ENCODE measurements around the gene FPR1. TPM values are rescaled to one million over a fixed set of nuclear protein-coding genes. Genes with fewer than 3 reads are reported as not detected.

Gene FPR1
- total and polyA plus RNA-seq, 2 of the 8 experiments (the other 6 are each of a cell fraction or from before 2014, with no cell fraction given), result 0.11 TPM; not detected in 1

DNA sequence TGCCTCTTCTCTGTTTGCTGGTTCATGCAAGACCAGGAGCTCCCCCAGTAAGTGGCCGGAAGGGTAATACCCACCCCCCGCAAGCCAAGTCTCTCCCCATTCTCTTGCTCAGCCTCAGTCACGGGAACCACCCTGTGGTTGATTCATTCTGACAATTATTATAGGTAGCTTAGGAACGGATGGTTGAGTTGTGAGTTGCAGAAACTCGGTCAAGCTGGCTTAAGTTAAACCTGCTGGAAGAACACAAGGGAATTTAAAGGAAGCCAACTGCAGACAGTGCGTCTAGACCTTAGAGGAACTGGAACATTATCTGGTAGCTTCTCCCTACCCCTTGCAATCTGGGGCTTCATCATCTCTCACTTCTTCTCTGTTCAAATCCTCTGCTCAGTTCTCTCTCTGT lies 8.9 kb downstream of the FPR1 start:
- Histone ChIP-seq H2BK20ac (ENCODE audit: low read length) (no peak overlapping the region), H2BK120ac (replicated peaks; ENCODE audit: low read depth, low read length) (no peak overlapping the region), H4K20me1 (replicated peaks in 1 of 2; ENCODE audit: control insufficient read depth in 1 of 2, insufficient read depth in 2 of 2, low read length in 2 of 2) (no peaks in the 10 kb centered on the region), H3K23me2 (ENCODE audit: low read depth, low read length) (no peaks in the 10 kb centered on the region), H2BK5ac (ENCODE audit: low read depth, low read length) (no peak overlapping the region), H3K79me2 (ENCODE audit: control insufficient read depth in 1 of 2, insufficient read depth in 2 of 2, low read length in 2 of 2) (no peaks in the 10 kb centered on the region), H3K56ac (replicated peaks; ENCODE audit: insufficient read length, low read depth, low read length) (no peak overlapping the region), H3K4me2 (ENCODE audit: insufficient read depth in 1 of 2, low read depth in 2 of 2, low read length in 2 of 2) (no peak overlapping the region), H3K27ac (ENCODE audit: low read depth, low read length) (no peak overlapping the region), H3K4ac (replicated peaks; ENCODE audit: insufficient read length, low read depth, low read length) (no peak overlapping the region), H3K4me1 (replicated peaks in 1 of 4; ENCODE audit: control insufficient read depth in 3 of 4, insufficient read depth in 4 of 4, low read length in 3 of 4) (no peaks in the 10 kb centered on the region), H3K23ac (ENCODE audit: insufficient read length) (no peak overlapping the region), H3K36me3 (ENCODE audit: control insufficient read depth in 2 of 4, insufficient read depth in 4 of 4, low read length in 3 of 4) (no peaks in the 10 kb centered on the region), H3K9ac (replicated peaks in 1 of 4; ENCODE audit: extremely low read depth in 1 of 4, low read depth in 3 of 4, low read length in 3 of 4) (no peak overlapping the region), H2AFZ (ENCODE audit: low read length) (no peak overlapping the region), H4K8ac (ENCODE audit: extremely low read depth, insufficient read depth, low read length) (no peak overlapping the region), H4K5ac (ENCODE audit: insufficient read length, low read depth, low read length) (no peak overlapping the region), H3K4me3 (ENCODE audit: extremely low read depth in 1 of 4, insufficient read depth in 2 of 4, low read depth in 3 of 4, low read length in 4 of 4) (no peak overlapping the region), H3K14ac (ENCODE audit: insufficient read length) (no peak overlapping the region), H3K18ac (ENCODE audit: extremely low read depth, low read length) (no peak overlapping the region), H3K27me3 (replicated peaks in 1 of 4; ENCODE audit: control insufficient read depth in 3 of 4, extremely low read depth in 1 of 4, insufficient read depth in 3 of 4, low read length in 3 of 4) (no peaks in the 10 kb centered on the region), H2AK5ac (ENCODE audit: low read depth, low read length) (no peak overlapping the region), H3K9me3 (ENCODE audit: insufficient read depth in 2 of 2, low read depth in 1 of 2, low read length in 1 of 2) (peaks cover 0 to 9% of the 10 kb centered on the region in 2 experiments; a peak in 1 of 4 replicates), H2BK12ac (ENCODE audit: low read depth, low read length) (no peak overlapping the region), H4K91ac (replicated peaks; ENCODE audit: insufficient read length, low read length) (no peak overlapping the region), H2BK15ac (ENCODE audit: low read length) (no peak overlapping the region), H3K79me1 (ENCODE audit: low read depth, low read length) (no peaks in the 10 kb centered on the region)
- 73% methylated on average over 6 of the region's 6 CpGs; no CpG with 5 or more reads in 1 of the 2 experiments for WGBS, 2 experiments (ENCODE audit: extremely low coverage in 1 of 2, insufficient coverage in 1 of 2, insufficient read length in 1 of 2, insufficient replicate concordance in 2 of 2, low coverage in 1 of 2, low lambda C conversion rate in 2 of 2, missing lambda C conversion rate in 1 of 2)
- no peak for DNase-seq (ENCODE audit: low read depth in 1 of 2, low spot score in 2 of 2)
- ChIA-PET CTCF (ENCODE audit: partially characterized antibody) (interaction anchor here (1.5 to 2.6 kb wide), 4 partner anchors 9 to 67 kb away, joined by 3 to 8 read pairs (median 4); partner anchors contain the start of gene FPR1), POLR2A (ENCODE audit: partially characterized antibody) (interaction anchor here (0.6 to 1.6 kb wide), 2 partner anchors 10 to 578 kb away, joined by 3 read pairs; no protein-coding TSS in a partner anchor)
- no peak for FAIRE-seq
- TF ChIP-seq, protein P1, sequence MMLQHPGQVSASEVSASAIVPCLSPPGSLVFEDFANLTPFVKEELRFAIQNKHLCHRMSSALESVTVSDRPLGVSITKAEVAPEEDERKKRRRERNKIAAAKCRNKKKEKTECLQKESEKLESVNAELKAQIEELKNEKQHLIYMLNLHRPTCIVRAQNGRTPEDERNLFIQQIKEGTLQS (IDR thresholded peaks at IDR 0.05; ENCODE audit: insufficient read depth, low read depth, low read length), result no peak
- TF ChIP-seq HDAC2 (IDR thresholded peaks at IDR 0.05; ENCODE audit: borderline replicate concordance in 1 of 2, low read depth in 2 of 2, low read length in 2 of 2) (no peak), TAF1 (IDR thresholded peaks at IDR 0.05; ENCODE audit: low read depth, low read length) (no peak), EP300 (IDR thresholded peaks at IDR 0.05; ENCODE audit: borderline replicate concordance in 1 of 2, low read depth in 2 of 2, low read length in 2 of 2) (no peak), CBX8 (IDR thresholded peaks at IDR 0.05; ENCODE audit: borderline replicate concordance, low read depth, low read length) (no peak)
